CD4-positive, alpha-beta T cell treated with Interleukin-2 at 100 ng/mL for 4 hours (primary cell): ENCODE measurements around the gene C2orf42.
"Not testable (repeated sequence)": the region's sequence is repeated elsewhere in the genome, so short reads cannot be mapped to it uniquely, and the experiment has no call there.

Experiments used
- DNase-seq: peaks from one replicate; pipeline ENCODE4 v3.0.0-alpha.2; 2020; ENCODE audit warnings: low spot score

Gene C2orf42

DNA sequence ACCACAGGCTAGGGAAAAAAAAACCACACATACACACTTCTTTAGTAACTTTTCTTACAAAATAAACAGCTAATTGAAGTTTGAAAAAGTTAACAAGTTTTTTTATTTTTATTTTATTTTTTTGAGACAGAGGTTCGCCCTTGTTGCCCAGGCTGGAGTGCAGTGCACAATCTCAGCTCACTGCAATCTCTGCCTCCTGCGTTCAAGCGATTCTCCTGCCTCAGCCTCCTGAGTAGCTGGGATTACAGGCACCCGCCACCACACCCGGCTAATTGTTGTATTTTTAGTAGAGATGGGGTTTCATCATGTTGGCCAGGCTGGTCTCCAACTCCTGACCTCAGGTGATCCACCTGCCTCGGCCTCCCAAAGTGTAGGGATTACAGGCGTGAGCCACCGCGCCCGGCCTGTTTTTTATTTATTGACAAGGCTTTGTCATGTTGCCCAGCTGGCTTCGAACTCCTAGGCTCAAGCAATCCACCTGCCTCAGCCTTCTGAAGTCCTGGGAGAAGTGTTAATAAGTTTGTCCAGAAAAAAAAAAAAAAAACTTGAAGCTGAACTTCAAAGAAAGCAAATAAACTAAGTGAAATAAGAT is 21.1 kb downstream of the C2orf42 start:
- DNase-seq = not testable (repeated sequence)

DNA sequence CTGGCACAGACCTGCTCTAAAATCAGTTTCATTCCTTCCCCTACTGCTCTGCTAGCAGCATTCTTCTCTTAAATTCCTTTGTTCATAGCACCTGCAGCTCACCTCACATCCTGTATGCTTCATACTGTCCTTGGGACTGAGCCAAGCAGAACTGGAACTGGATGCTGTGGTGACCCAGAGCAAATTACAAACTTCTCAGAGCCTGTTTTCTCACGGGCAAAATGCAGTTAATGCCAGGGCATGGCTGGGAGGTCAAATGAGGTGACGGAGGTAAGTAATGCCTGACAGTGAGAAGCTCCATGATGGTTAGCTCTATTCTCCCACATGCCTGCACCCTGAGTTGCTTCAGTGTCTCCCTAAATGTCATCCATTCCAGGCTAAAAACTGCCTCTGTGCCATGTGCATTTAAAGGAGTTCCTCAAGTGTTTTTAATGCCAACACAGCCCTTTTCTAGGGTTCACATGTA is 29.7 kb downstream of the C2orf42 start:
- DNase-seq = no peak

DNA sequence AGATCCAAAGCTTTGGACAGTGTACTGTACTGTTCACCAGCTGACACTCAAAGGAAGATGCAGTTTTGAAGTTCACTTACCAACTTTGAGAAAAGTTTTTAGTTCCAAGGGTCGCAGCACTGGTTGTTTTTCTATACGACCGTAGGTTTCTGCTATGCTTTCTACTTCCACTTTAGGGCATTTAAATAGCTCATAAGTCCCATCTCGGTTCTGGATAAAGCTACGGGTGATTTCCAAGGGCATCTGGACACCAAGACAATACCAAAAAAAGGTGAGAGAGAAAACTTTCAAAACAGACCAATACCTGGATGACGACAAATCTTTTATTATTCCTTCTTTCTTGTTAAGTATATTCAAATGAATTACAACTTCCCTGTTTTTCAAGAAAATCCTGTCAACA is 30.3 kb downstream of the C2orf42 start:
- no peak for DNase-seq

DNA sequence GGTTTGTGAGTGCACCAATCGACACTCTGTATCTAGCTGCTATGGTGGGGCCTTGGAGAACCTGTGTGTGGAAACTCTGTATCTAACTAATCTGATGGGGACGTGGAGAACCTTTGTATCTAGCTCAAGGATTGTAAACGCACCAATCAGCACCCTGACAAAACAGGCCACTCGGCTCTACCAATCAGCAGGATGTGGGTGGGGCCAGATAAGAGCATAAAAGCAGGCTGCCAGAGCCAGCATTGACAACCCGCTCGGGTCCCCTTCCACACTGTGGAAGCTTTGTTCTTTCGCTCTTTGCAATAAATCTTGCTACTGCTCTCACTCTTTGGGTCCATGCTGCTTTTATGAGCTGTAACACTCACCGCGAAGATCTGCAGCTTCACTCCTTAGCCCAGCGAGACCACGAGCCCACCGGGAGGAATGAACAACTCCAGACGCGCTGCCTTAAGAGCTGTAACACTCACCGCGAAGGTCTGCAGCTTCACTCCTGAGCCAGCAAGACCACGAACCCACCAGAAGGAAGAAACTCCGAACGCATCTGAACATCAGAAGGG is 41.6 kb downstream of the C2orf42 start:
- not testable (repeated sequence) for DNase-seq

DNA sequence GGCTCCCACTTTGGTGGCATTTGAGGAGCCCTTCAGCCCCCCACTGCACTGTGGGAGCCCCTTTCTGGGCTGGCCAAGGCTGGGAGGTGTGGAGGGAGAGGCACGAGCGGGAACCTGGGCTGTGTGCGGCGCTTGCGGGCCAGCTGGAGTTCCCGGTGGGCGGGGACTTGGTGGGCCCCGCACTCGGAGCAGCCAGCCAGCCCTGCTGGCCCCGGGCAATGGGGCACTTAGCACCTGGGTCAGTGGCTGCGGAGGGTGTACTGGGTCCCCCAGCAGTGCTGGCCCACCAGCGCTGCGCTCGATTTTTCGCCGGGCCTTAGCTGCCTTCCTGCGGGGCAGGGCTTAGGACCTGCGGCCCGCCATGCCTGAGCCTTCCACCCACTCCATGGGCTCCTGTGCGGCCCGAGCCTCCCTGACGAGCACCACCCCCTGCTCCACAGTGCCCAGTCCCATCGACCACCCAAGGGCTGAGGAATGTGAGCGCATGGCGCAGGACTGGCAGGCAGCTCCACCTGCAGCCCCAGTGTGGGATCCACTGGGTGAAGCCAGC is 42.5 kb downstream of the C2orf42 start:
- DNase-seq = not testable (repeated sequence)

DNA sequence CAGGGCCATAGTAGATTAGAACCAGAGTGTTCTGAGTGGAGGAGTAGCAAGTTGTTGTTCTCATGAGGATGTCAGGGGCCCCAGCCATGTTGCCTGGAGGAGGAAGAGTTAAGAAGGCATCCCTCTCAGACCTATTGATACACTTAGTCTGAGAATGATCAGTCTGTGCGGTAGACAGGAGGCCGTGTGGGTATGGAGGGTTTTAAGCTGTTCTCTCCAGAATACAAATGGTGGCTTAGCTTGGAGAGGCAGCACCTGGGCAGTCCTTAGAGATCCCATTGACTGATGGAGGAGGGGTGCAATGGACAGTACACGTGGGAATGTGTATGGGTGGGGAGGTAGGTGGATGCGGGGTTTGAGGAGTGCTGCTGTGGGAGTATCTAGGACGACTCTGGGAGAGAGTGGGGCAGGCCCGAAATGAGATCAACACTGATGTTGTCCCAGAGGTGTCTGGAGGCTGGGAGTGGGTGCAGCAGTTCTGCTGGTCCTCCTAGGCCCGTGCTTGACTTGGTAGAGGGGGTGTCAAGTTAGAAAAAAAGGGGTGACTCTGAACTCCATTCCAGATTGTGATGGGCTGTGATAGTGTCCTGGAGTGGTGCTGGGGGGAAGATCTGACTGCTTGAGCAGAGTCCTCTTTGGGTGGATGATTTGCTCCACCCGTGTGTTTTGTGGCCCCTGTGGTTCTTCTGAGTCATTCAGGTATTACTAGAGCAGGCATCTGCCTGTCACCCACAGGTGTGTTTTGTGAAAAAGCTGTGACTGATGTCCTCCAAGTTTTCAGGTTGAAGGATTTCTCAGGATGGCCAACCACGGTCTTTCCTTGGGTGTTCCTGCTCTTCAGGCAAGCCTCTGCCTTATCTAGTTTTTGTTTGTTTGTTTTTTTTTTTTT is 44.7 kb downstream of the C2orf42 start:
- DNase-seq = peak; percentile 39

DNA sequence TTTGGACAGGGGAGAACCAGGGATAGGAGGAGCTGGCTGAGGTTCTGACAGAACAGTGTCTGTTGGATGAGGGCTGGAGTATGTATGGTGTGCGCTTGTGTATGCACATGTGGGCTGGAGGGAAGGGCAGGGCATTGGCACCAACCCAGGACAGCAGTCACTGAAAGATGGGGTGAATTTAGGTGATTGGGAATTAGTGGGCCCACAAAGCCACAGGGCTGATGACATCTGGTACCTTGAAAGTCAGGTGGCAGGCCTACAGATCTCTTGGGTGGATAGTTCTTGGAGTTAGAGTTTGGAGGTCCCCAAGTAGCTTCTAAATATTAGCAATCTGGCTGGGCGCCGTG is 45.7 kb downstream of the C2orf42 start:
- no peak for DNase-seq

DNA sequence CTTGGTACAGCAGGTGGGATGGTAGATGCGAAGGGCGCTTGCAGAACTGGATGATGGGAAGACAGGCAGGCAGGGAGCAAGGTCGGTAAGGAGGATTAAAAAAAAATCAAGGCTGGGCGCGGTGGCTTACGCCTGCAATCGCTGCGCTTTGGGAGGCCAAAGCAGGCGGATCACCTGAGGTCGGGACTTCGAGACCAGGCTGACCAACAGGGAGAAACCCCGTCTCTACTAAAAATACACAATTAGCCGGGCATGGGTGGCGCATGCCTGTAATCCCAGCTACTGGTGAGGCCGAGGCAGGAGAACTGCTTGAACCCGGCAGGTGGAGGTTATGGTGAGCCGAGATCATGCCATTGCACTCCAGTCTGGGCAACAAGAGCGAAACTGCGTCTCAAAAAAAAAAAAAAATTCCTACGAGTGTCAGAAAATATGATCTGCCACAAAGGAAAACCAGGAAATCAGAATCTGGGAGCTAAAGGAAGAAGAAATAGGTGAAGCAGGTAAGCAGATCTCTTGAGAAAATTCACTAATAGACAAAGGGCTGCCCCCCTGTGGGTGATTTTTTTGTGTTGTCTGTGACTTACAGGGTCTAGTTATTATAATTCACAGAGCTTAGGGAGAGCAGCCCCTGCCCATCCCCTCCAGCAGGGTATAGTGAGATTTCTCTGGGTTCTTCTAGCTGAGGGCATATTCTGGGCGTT is 46.2 kb downstream of the C2orf42 start:
- no peak for DNase-seq

DNA sequence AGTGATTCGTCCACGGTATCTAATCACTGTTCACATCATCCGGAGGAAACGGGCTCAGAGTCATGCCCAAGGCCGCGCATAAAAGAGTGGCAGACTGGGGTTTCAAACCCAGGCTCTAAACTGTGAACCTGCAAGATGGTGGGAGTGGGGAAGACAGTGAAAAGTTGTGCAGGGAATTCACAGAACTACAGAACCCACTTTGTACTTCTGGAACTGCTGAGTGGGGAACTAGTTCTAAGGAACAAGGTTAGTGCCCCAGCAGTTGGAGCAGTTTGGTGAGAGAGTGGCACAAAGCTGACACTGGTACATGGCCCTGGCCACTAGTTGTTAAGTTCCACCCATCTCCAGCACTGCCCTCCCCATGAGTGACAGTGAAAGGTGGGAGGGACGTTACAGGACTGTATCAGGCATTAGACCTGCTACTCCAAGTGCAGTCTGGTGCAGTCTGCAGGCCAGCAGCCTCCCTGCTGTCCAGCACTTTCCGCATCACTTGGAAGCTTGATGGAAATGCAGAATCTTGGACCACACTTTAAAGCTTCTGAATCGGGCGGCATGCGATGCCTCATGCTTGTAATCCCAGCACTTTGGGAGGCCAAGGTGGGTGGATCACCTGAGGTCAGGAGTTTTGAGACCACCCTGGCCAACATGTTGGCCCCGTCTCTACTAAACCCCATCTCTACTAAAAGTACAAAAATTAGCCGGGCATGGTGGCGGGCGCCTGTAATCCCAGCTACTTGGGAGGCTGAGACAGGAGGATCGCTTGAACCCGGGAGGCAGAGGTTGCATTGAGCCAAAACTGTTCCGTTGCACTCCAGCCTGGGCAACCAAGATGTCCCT is 47.3 kb downstream of the C2orf42 start:
- DNase-seq = peak; percentile 70

DNA sequence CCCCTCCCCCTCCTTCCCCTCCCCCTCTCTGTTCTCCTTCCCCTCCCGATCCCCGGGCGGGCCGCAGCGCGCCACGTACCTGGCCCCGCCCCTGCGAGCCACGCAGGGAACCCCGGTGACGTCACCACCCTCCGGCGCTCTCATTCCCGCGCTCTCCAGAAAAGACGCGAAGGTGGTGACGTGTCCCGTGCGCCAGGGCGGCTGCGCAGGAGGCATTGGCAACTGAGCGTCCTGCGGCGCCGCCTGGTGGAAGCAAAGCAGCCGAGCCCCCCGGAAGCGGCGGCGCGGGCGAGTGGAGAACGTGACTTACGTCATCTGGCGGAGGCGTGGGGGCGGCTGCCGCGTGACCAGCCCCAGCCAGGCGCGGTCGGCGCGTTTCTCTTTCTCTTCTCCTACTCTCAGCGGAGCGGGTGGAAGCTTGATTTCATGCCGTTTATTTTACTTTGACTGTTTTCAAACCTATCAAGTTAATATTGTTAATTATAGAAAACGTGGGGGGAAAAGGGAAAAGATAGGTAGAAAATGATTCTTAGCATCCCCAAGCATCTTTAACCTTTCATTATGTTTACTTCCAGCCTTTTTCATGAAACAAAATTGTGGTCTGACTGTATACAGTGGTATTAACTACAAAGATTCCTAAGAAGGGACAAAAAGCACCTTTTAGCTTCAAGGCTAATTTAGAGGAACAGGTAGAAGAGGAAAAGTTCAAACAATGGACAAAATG is 48.1 kb downstream of the C2orf42 start:
- peak; percentile 99 for DNase-seq

DNA sequence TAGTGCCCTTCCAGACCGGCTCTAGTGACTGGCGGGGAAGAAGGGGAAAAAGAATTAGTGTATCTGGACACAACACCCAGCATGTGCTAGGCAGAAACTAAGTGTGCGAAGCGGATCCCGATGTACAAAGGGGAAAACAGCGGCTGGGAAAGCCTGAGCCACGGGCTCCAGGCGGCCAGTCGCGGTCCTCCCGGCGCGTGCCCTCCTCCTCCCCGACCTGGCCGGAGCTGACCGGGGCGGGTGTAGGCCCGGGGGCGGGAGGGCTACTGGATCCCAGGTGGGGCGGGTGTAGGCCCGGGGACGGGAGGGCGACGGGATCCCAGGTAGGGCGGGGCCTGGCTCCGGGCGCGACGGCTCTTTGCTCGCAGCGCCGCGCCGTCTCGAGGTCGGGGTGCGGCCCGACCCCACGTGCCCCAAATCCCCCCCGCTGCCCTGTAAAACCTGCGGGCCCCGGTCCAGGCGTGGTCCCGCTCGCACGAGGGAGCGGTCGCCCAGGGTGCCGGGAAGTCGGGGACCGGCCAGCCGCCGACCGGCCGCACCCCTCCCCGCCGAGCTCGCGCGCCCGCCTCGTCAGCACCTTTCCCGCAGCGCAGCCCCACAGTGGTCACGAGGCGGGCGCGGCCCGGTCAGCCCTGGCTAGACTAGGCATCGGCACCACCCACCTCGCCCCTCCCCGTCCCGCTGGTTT is 48.8 kb downstream of the C2orf42 start:
- DNase-seq = no peak

DNA sequence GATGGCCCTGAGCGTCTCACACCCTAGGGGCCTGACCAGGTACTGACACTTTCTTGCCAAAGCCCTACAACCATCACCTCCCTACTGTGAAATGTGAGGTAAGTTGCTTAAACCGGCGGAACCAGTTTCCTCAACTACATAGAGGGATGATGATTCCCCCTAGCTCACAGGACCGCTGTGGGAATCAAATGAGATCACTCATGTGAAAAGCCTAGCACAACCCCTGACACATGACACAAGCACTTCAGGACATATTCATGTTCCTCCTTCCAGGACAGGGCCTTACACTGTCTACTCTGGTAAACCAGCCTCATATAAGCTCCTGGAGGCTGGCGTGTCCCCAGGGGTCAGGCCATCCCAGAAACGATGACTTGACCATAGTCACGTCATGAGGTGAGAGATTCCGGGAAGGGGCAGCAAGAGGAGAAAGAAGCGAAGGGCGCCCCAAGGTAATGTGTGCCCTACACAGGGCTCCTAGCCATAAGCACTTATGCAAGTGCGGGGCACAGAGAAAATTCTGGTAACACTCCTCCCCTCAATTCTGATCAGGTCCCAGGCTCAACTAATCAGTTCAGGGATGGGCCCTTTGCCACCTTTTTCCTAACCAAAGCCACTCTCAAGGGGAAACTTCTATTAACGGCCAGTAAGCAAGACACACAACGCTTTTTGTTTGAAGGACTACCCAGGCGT is 49.5 kb downstream of the C2orf42 start:
- DNase-seq = peak; percentile 74

DNA sequence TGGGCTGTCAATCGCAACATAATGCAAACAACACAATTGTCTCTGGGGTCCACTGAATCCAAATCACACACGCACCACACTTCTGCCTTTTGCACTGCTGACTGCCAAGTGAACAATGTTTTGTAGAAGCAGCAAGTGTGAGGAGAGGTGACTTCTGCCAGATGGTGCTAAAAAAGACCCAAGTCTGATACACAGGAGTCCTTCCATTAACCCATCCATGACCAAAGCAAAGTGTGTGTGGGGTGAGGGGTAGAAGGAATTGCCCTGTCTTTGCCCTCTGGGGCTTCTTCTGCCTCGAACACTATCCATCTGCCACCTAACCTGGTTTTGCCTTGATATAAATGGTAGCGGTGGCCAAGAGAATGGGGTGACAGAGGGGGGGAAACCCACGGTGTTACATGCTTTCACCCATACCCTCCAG is 50.0 kb downstream of the C2orf42 start:
- DNase-seq = no peak

DNA sequence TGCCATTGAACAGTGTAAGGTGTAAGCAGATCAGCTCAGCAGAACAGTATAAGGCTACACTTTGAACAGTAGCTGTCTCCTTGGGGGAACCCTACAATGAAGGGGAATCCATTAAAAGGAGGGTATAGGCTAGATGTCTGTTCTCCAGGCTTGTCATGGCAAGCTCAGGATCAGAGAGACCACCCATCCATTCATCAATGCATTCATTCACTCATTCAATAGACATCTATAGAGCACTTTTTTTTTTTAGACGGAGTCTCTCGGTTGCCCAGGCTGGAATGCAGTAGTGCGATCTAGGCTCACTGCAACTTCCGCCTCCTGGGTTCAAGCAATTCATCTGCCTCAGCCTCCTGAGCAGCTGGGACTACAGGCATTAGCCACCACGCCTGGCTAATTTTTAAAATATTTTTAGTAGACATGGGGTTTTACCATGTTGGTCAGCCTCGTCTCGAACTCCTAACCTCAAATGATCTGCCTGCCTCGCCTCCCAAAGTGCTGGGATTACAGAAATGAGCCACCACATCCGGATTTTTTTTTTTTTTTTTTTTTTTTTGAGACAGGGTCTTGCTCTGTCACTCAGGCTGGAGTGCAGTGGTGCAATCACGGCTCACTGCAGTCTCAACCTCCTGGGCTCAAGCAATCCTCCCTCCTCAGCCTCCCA is 56.4 kb downstream of the C2orf42 start:
- DNase-seq = not testable (repeated sequence)

DNA sequence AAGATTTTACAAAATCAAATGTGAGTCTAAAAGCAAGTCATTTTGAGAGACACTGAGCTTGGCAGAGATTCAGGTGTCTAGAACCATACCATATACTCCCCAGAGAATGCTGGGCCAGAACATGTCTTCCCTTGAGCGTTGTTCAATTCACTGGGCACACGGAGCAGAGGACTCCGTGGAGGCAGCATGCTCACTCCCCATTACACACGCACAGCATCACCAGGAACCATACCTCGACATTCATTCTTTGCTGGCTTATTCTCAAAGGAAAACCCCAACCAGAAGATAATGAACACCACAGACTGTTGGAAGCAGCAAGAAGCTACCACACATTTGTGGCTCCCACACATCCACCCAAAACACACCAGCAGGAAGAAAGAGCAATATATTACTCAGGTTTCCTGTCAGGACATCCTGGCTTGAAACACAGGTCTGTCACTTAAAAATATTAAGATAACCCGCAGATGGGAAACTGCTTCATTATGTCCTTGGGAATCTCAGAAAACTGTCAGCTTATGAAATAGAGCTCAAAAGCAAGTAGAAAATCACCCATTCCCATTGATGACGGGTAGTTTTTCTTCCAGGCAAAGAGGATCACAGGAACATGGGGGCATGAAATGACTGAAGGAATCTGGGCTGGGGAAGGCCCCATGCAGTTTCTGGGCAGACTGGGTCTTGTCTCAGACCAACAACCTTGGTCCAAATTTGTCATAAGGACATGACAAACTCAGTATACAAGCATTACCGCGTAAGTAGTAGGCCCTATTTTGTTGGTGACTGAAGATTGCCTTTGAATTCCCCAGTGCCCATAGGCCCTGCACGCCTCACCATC is 57.1 kb downstream of the C2orf42 start:
- peak; percentile 52 for DNase-seq

DNA sequence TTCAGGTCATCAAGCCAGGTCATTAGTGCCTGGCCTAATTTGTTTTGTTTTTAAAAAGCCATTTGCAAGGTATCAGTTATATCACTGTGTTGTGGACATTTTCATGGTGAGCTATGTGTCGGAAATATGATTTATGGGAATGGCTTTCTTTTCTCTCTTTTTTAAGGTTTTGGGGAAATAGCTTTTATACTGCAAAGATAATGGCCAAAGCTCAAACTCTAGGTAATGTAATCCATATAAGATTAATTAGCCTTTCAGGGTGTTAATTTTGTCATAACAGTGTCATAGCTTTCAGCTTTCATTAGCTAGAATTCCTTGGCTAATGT is 57.7 kb downstream of the C2orf42 start:
- no peak for DNase-seq

DNA sequence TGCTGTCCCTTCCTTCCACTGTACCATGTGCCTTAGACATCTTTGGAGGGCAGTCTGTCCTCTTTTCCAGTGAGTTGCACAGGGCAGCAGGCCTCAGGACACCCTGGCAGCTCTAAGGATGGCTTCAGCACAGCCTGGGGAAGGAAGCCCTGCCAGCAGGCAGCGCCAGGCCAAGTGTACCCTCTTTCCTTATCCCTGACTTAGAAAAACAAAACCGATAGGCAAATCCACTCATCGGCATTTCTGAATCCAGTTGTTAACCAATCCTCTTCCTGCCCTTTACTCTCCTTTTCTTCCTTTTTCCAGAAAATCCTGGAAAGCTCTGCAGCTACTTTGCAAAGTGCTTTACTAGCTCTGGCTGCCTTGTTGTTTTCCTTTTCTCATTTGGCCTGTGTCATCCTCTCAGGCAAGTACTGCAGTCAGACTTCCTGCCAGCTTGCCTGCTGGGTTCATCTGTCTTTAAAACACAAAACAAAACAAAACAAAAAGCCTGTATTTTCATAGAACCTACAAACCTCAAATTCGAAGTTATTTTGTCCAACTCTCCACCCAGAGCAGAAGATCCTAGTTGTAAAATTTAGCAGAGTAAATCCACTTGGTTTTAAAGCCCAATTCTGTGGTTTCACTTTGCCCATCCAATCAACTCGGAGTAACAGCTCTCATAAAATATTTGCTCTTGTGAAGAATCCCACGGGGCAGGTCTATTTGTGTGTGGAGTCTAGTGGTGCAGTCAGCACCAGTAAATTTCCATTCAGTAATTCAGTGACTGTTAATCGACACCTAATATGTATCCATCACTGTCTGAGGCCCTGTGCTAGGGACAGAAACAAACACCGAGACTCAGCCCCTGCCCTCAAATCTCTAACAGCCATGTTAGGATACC is 58.3 kb downstream of the C2orf42 start:
- peak; percentile 74 for DNase-seq
